Transverse colon (tissue), 4 donors: ENCODE measurements around the gene FOXK2. TPM values are rescaled to one million over a fixed set of nuclear protein-coding genes. Genes with fewer than 3 reads are reported as not detected.
A peak's percentile ranks its signal among the peaks of the same experiment; 100 is the strongest.

ENCODE experiments used
- DNase-seq: peaks from one replicate; pipeline ENCODE4 v3.0.0-alpha.2; 2019
- H3K27ac ChIP-seq, 4 donors: fragments of 200-600 bp; sonication (generic); 2 replicates each; pipeline ENCODE4 v1.5.1; 2016 to 2018; ENCODE audit warnings: inconsistent platforms in 4 of 4
- H3K27me3 ChIP-seq: fragments of 200-600 bp; sonication (generic); 2 replicates; pipeline ENCODE4 v1.5.1; 2017; ENCODE audit warnings: inconsistent platforms
- H3K36me3 ChIP-seq, 4 donors: fragments of 200-600 bp; sonication (generic); 2 replicates each; pipeline ENCODE4 v1.5.1; 2017 to 2019; ENCODE audit warnings: inconsistent platforms in 4 of 4
- H3K4me1 ChIP-seq, 4 donors: fragments of 200-600 bp; sonication (generic); 2 replicates each; pipeline ENCODE4 v1.5.1; 2017 to 2020; ENCODE audit warnings: inconsistent platforms in 4 of 4
- H3K4me3 ChIP-seq, 4 donors: fragments of 200-600 bp; sonication (generic); 1 replicate in 1 of 4; 2 replicates in 3 of 4; pipeline versions ENCODE4 v1.5.1 to v1.6.1; 2017 to 2019; ENCODE audit warnings: inconsistent platforms in 4 of 4
- H3K9me3 ChIP-seq, 2 donors: fragments of 200-600 bp; sonication (generic); 2 replicates each; pipeline ENCODE4 v1.5.1; 2017 to 2019; ENCODE audit warnings: inconsistent platforms in 2 of 2
- EP300 ChIP-seq: sonication (generic); formaldehyde crosslinking; IDR thresholded peaks from one replicate; pipeline ENCODE4 v1.6.1; 2017; ENCODE audit warnings: antibody characterized with exemption, low read depth
- POLR2A ChIP-seq: fragments of 450-650 bp; IDR thresholded peaks from one replicate; pipeline ENCODE4 v1.6.1; 2016; ENCODE audit warnings: antibody characterized with exemption, mild to moderate bottlenecking, moderate library complexity
- POLR2AphosphoS5 ChIP-seq, 3 donors: sonication (generic); formaldehyde crosslinking; IDR thresholded peaks; one replicate each; pipeline ENCODE4 v1.6.1; 2016; ENCODE audit warnings: antibody characterized with exemption in 3 of 3
- WGBS, 2 donors: methylation state at CpG; one replicate each; pipeline ENCODE4 v1.1.5; 2018; ENCODE audit warnings: low coverage in 1 of 2; 5-methylcytosine and 5-hydroxymethylcytosine counted together
- in situ Hi-C, 4 donors: fragments of 200-750 bp; cut with MboI; loops; one replicate each; pipeline versions ENCODE4 v1.15.0 to v1.15.1; 2017; ENCODE audit warnings: low sequenced_read_pairs in 3 of 4, low pct_ligation_motif_present in 1 of 4, low pct_unique_long_range_greater_than_20kb in 1 of 4
- intact Hi-C: fragments of 100-400 bp; cut with DNase I; formaldehyde crosslinking; loops from one replicate; pipeline ENCODE4 v1.15.1; 2023; ENCODE audit warnings: low total_unique reads
- total RNA-seq, 4 donors: library from RNA; depleted of rRNA; stranded (reverse); fragments of >200 nt; gene quantifications; one replicate each; pipeline ENCODE4 v1.1.0, GENCODE V29; 2016
- TF ChIP-seq, protein P1 (sequence below), 5 experiments: fragments of 200-600 bp in 3 of 5; fragments of 450-650 bp in 2 of 5; sonication (generic) in 3 of 5; IDR thresholded peaks; 1 replicate in 2 of 5; 2 replicates in 3 of 5; pipeline ENCODE4 v1.5.1; 2016 to 2017; ENCODE audit warnings: antibody characterized with exemption in 5 of 5, inconsistent platforms in 3 of 5, mild to moderate bottlenecking in 2 of 5, moderate library complexity in 1 of 5

The FOXK2 gene
- total RNA-seq, 4 donors from 2014 or later, result 41.2 to 216 (median 106) TPM

DNA sequence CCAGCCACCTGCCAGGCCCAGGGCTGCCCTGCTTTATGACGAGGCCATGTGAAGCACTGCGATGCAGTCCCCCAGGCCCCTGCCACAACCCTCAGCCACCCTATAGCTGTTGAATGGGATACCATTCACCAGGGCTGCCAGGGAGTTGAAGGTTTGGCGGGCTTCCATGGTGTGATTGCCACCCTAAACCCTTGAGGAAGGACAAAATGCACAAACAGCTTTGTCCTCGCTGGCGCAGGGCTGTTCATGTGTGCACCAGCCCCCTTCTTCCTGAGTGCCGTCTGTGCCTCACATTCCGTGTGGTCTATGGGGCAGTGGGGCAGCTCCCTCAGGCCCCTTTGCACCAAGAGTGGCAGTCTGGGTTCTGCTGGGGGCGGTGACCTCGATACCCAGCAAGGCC is 35.7 kb upstream of the FOXK2 start:
- TF ChIP-seq, protein P1, sequence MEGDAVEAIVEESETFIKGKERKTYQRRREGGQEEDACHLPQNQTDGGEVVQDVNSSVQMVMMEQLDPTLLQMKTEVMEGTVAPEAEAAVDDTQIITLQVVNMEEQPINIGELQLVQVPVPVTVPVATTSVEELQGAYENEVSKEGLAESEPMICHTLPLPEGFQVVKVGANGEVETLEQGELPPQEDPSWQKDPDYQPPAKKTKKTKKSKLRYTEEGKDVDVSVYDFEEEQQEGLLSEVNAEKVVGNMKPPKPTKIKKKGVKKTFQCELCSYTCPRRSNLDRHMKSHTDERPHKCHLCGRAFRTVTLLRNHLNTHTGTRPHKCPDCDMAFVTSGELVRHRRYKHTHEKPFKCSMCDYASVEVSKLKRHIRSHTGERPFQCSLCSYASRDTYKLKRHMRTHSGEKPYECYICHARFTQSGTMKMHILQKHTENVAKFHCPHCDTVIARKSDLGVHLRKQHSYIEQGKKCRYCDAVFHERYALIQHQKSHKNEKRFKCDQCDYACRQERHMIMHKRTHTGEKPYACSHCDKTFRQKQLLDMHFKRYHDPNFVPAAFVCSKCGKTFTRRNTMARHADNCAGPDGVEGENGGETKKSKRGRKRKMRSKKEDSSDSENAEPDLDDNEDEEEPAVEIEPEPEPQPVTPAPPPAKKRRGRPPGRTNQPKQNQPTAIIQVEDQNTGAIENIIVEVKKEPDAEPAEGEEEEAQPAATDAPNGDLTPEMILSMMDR (IDR thresholded peaks at IDR 0.05), result no peak
- TF ChIP-seq EP300 (no peak), POLR2AphosphoS5 (IDR thresholded peaks at IDR 0.05) (no peak), POLR2A (no peak)
- peaks cover 0 to 44% (median 16%) of the 10 kb centered on the region in 4 donors for H3K36me3 ChIP-seq
- in situ Hi-C loops (loop anchor here in 1 of 4 donors (10.0 kb wide), 1 partner anchor 71 kb away; no protein-coding TSS in a partner anchor), intact Hi-C loops (no loop called here)
- H3K27me3 ChIP-seq, result no peaks in the 10 kb centered on the region
- 83% methylated on average over 9 of the region's 9 CpGs; no CpG with 5 or more reads in 1 of the 2 donors for WGBS, 2 donors
- H3K27ac ChIP-seq, result peak overlapping the region in 1 of 4 donors; percentile 29
- peak; percentile 75 for DNase-seq
- H3K9me3 ChIP-seq, result no peaks in the 10 kb centered on the region
- no peak overlapping the region for H3K4me3 ChIP-seq
- peaks cover 0 to 15% (median 9%) of the 10 kb centered on the region in 4 donors for H3K4me1 ChIP-seq

DNA sequence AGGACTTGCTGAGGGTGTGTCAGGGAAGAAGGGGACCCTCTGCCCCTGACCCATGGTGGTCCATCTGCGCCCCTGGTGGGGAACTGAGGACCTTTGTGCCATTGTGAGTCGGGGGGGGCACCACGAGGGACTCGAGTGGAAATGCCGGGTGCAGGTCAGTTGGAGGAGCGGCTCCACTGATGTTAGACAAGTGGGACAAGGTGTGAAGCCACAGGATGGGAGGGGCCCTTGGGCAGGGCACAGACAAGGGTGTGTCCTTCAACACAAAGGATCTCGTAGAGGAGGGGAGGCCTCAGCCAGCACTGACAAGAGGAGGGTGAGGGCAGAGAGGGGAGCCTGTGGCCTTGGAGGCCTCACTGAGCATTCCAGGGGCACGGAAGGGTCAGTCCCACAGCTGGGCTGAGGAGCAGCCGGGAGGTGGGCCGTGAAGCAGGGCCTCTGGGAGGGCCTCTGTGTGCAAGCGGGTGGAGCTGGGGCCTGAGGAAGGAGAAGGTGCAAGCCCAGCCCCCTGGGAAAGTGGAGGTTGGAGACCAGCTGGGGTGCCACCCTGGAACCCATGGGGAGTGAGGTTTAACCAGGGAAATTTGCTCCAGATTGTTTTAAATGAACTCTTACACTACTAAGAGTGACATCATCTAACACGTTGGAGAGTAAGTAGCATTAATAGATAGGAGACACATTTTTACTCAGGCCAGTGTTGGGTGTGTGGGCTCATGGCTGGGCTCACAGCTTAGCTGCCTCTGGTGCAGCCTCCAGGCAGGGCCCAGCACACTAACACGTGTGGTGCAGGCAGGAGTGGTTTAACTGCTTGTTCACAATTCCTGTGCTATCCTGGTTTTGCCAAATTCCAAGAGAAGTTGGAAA is 33.1 kb upstream of the FOXK2 start:
- Histone ChIP-seq H3K9me3 (no peaks in the 10 kb centered on the region), H3K27ac (peak overlapping the region in 1 of 4 donors; percentile 35), H3K36me3 (peaks cover 0 to 20% (median 9%) of the 10 kb centered on the region in 4 donors), H3K4me3 (no peak overlapping the region), H3K27me3 (no peaks in the 10 kb centered on the region), H3K4me1 (peaks cover 0 to 15% (median 12%) of the 10 kb centered on the region in 4 donors)
- in situ Hi-C loops, result loop anchor here in 1 of 4 donors (10.0 kb wide), 1 partner anchor 68 kb away; no protein-coding TSS in a partner anchor
- peak; percentile 70 for DNase-seq
- WGBS, 2 donors, result 18 to 64% methylated on average over 5 to 13 of the region's 13 CpGs
- intact Hi-C loops, result no loop called here
- TF ChIP-seq POLR2A (no peak), POLR2AphosphoS5 (IDR thresholded peaks at IDR 0.05) (no peak), EP300 (no peak)
- TF ChIP-seq, protein P1 (IDR thresholded peaks at IDR 0.05), result no peak

DNA sequence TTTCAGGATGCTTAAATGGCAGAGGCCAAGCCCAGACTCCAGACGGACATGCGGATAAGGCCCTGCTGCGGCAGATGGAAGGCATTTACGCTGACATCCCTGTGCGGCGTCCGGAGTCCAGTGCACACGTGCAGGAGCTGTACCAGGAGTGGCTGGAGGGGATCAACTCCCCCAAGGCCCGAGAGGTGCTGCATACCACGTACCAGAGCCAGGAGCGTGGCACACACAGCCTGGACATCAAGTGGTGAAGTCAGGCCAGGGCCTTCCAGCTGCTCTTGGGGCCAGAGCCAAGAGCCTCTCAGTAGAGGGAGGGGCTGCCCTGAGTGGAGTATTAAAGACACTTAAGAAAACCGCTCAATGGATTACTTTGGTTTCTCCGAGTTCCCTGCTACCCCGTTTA is 31.6 kb upstream of the FOXK2 start:
- peaks cover 0 to 16% (median 13%) of the 10 kb centered on the region in 4 donors for H3K4me1 ChIP-seq
- WGBS, 2 donors, result 85 to 91% methylated on average over 4 to 14 of the region's 14 CpGs
- no peak overlapping the region for H3K27ac ChIP-seq
- H3K4me3 ChIP-seq, result no peak overlapping the region
- TF ChIP-seq POLR2A, result no peak
- TF ChIP-seq, protein P1 (IDR thresholded peaks at IDR 0.05), result no peak
- no peak for TF ChIP-seq EP300
- TF ChIP-seq POLR2AphosphoS5 (IDR thresholded peaks at IDR 0.05), result no peak
- intact Hi-C loops (no loop called here), in situ Hi-C loops (loop anchor here in 1 of 4 donors (10.0 kb wide), 1 partner anchor 67 kb away; no protein-coding TSS in a partner anchor)
- no peak for DNase-seq
- H3K9me3 ChIP-seq, result no peaks in the 10 kb centered on the region
- H3K36me3 ChIP-seq, result peaks cover 0 to 20% (median 5%) of the 10 kb centered on the region in 4 donors
- no peaks in the 10 kb centered on the region for H3K27me3 ChIP-seq

DNA sequence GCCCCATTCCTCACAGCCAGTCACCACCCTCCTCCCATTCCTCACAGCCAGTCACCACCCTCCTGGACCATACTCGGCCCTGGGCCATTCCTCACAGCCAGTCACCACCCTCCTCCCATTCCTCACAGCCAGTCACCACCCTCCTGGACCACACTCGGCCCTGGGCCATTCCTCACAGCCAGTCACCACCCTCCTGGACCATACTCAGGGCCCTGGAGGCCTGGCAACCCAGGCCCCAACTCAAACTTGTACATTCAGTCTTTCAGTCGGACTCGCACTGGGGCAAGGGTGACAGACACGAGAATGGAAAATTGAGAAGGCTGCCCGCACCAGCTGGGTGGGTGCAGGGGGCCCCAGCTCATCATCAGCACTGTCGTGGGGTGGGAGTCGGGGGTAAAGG is 30.4 kb upstream of the FOXK2 start:
- in situ Hi-C loops, result loop anchor here in 1 of 4 donors (10.0 kb wide), 1 partner anchor 66 kb away; no protein-coding TSS in a partner anchor
- Histone ChIP-seq H3K4me1 (peaks cover 0 to 19% (median 10%) of the 10 kb centered on the region in 4 donors), H3K9me3 (no peaks in the 10 kb centered on the region), H3K4me3 (no peak overlapping the region), H3K36me3 (peaks cover 0 to 18% (median 2%) of the 10 kb centered on the region in 4 donors), H3K27me3 (no peaks in the 10 kb centered on the region), H3K27ac (peak overlapping the region in 2 of 4 donors; percentile 17 to 39)
- DNase-seq, result no peak
- 41 to 82% methylated on average over 2 to 8 of the region's 8 CpGs for WGBS, 2 donors
- intact Hi-C loops, result no loop called here
- TF ChIP-seq EP300, result no peak
- no peak for TF ChIP-seq POLR2A
- TF ChIP-seq, protein P1 (IDR thresholded peaks at IDR 0.05), result no peak
- no peak for TF ChIP-seq POLR2AphosphoS5 (IDR thresholded peaks at IDR 0.05)
